DOHH2 (cell line): ENCODE data around the gene SCUBE1.

Experiments used
- EZH2phosphoT487 ChIP-seq: fragments of 200-600 bp; sonication (generic); IDR thresholded peaks from 2 replicates; pipeline ENCODE4 v1.6.1; 2017; ENCODE audit warnings: borderline replicate concordance, mild to moderate bottlenecking, antibody characterized with exemption, low read length, moderate library complexity, mixed read lengths
- TF ChIP-seq, protein P1 (sequence below): fragments of 200-600 bp; sonication (generic); IDR thresholded peaks from one replicate; pipeline ENCODE4 v1.5.1; 2014; ENCODE audit warnings: antibody characterized with exemption, mild to moderate bottlenecking, low read depth, low read length; ENCODE audit not compliant: poor library complexity, severe bottlenecking

DNA sequence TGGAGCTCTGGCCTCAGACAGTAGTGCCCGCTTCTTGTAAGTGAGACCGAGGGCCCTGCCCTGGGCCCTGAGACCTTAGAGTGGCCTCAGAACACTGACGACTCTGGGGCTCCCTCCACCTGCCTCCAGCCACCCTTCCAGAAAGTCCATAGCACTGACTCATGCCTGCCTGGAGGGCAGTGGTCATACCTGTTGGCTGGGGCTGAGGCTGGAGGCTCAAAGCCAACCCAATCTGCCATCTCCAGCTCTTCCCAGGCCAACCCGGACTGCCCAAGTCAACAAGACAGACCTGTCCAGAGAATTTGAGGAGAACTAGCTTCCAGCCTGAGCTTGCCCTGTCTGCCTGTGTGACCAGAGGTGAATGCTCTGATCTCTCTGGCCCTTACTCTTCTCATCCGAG is 89.3 kb downstream of the SCUBE1 start:
- TF ChIP-seq, protein P1, sequence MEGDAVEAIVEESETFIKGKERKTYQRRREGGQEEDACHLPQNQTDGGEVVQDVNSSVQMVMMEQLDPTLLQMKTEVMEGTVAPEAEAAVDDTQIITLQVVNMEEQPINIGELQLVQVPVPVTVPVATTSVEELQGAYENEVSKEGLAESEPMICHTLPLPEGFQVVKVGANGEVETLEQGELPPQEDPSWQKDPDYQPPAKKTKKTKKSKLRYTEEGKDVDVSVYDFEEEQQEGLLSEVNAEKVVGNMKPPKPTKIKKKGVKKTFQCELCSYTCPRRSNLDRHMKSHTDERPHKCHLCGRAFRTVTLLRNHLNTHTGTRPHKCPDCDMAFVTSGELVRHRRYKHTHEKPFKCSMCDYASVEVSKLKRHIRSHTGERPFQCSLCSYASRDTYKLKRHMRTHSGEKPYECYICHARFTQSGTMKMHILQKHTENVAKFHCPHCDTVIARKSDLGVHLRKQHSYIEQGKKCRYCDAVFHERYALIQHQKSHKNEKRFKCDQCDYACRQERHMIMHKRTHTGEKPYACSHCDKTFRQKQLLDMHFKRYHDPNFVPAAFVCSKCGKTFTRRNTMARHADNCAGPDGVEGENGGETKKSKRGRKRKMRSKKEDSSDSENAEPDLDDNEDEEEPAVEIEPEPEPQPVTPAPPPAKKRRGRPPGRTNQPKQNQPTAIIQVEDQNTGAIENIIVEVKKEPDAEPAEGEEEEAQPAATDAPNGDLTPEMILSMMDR: no peak
- TF ChIP-seq EZH2phosphoT487: no peak
